Spleen (tissue), 13 donors: Measurements from ENCODE around the gene NR5A1. TPM values are rescaled to one million over a fixed set of nuclear protein-coding genes. Genes with fewer than 3 reads are reported as not detected.

ENCODE experiments used
- DNase-seq: peaks from one replicate; pipeline ENCODE4 v3.0.0-alpha.2; 2020
- H3K27ac ChIP-seq, 8 donors: fragments of 200-600 bp; sonication (generic) in 7 of 8; 1 replicate in 4 of 8; 2 replicates in 4 of 8; pipeline versions ENCODE4 v1.5.0 to v1.8.0; 2016 to 2021; ENCODE audit warnings: inconsistent platforms in 4 of 8, mild to moderate bottlenecking in 4 of 8, moderate library complexity in 1 of 8
- H3K27me3 ChIP-seq, 7 donors: fragments of 200-600 bp; sonication (generic) in 6 of 7; replicated peaks in 1 of 7; 1 replicate in 4 of 7; 2 replicates in 3 of 7; pipeline versions ENCODE4 v1.5.0 to v1.8.0; 2016 to 2021; ENCODE audit warnings: inconsistent platforms in 3 of 7, mild to moderate bottlenecking in 1 of 7
- H3K36me3 ChIP-seq, 6 donors: fragments of 200-600 bp; sonication (generic) in 5 of 6; 1 replicate in 4 of 6; 2 replicates in 2 of 6; pipeline versions ENCODE4 v1.5.0 to v1.8.0; 2016 to 2021; ENCODE audit warnings: inconsistent platforms in 2 of 6
- H3K4me1 ChIP-seq, 6 donors: fragments of 200-600 bp; sonication (generic) in 5 of 6; 1 replicate in 3 of 6; 2 replicates in 3 of 6; pipeline versions ENCODE4 v1.5.0 to v1.8.0; 2016 to 2021; ENCODE audit warnings: inconsistent platforms in 3 of 6
- H3K4me3 ChIP-seq, 8 donors: fragments of 200-600 bp; sonication (generic) in 7 of 8; 1 replicate in 4 of 8; 2 replicates in 4 of 8; pipeline versions ENCODE4 v1.5.0 to v1.8.0; 2016 to 2021; ENCODE audit warnings: inconsistent platforms in 4 of 8, mild to moderate bottlenecking in 4 of 8, moderate library complexity in 2 of 8
- H3K9me3 ChIP-seq, 8 donors: fragments of 200-600 bp; sonication (generic) in 7 of 8; 1 replicate in 4 of 8; 2 replicates in 4 of 8; pipeline versions ENCODE4 v1.5.0 to v1.8.0; 2016 to 2021; ENCODE audit warnings: inconsistent platforms in 4 of 8
- POLR2A ChIP-seq, 3 donors: fragments of 450-650 bp; IDR thresholded peaks; one replicate each; pipeline ENCODE4 v1.5.1; 2017; ENCODE audit warnings: antibody characterized with exemption in 3 of 3, mild to moderate bottlenecking in 1 of 3
- POLR2AphosphoS5 ChIP-seq, 3 donors: sonication (generic); formaldehyde crosslinking; IDR thresholded peaks; one replicate each; pipeline ENCODE4 v1.5.1; 2017; ENCODE audit warnings: antibody characterized with exemption in 3 of 3
- WGBS, 5 donors: extraction: QIAGEN DNeasy Blood & Tissue Kit in 3 of 5; methylation state at CpG; one replicate each; pipeline versions ENCODE4 v1.1.5 to v1.1.7; 2013 to 2018; 5-methylcytosine and 5-hydroxymethylcytosine counted together
- intact Hi-C: fragments of 100-400 bp; cut with DNase I; formaldehyde crosslinking; loops from one replicate; pipeline ENCODE4 v1.15.0; 2023; ENCODE audit warnings: low total_unique reads
- long read RNA-seq, 2 donors: transcript quantifications; one replicate each; lab custom pipeline, GENCODE V29; 2026
- polyA plus RNA-seq, 3 donors: library from polyadenylated mRNA; stranded (reverse); fragments of 200-250 nt; gene quantifications; one replicate each; pipeline ENCODE4 v1.2.1, GENCODE V29; 2013
- total RNA-seq, 7 donors: library from RNA; depleted of rRNA in 3 of 7; stranded (reverse); fragments of >200 nt in 3 of 7; fragmentation: NEBNext Ultra II Directional in 4 of 7; extraction: Animal tissue kit (Norgen Biotek cat#: 25700) in 4 of 7; gene quantifications; one replicate each; pipeline versions ENCODE4 v1.1.0 to v1.2.1, GENCODE V29; 2016 to 2021
- TF ChIP-seq, protein P1 (sequence below), 11 experiments: fragments of 200-600 bp in 7 of 11; fragments of 450-650 bp in 4 of 11; sonication (generic) in 4 of 11; IDR thresholded peaks in 8 of 11; conservative IDR thresholded peaks in 3 of 11; 1 replicate in 7 of 11; 2 replicates in 4 of 11; pipeline versions ENCODE4 v1.4.0 to v1.8.0; 2016 to 2021; ENCODE audit warnings: antibody characterized with exemption in 11 of 11, inconsistent platforms in 4 of 11, mild to moderate bottlenecking in 1 of 11
- donor health status: healthy with polysubstance abuse.
- donor health status: DM: no; HTN: no; CAD: no; lungs with moderate emphysema.
- donor health status: DM: no; HTN: no; CAD: no.
- donor health status: Bipolar disorder and iron deficiency.
- donor health status: healthy.
- donor health status: DM: no; HTN: no; CAD: no.
- donor health status: DM: yes; HTN: yes; CAD: no.

NR5A1 gene
- total RNA-seq (100 to 1,000 TPM; 127 to 378 (median 231) TPM), polyA plus RNA-seq (100 to 1,000 TPM in 1 of 3 donors, 10 to 100 TPM in 2; 46.5 to 182 (median 65.0) TPM)
- long read RNA-seq, donor 1, partial matches to known transcripts, result 11 of 33 reads
- long read RNA-seq, donor 1, other reads (novel, unspliced or antisense), result 19 of 33 reads
- long read RNA-seq, donor 2, partial matches to known transcripts, result 0 of 3 reads
- long read RNA-seq, donor 2, other reads (novel, unspliced or antisense), result 0 of 3 reads

DNA sequence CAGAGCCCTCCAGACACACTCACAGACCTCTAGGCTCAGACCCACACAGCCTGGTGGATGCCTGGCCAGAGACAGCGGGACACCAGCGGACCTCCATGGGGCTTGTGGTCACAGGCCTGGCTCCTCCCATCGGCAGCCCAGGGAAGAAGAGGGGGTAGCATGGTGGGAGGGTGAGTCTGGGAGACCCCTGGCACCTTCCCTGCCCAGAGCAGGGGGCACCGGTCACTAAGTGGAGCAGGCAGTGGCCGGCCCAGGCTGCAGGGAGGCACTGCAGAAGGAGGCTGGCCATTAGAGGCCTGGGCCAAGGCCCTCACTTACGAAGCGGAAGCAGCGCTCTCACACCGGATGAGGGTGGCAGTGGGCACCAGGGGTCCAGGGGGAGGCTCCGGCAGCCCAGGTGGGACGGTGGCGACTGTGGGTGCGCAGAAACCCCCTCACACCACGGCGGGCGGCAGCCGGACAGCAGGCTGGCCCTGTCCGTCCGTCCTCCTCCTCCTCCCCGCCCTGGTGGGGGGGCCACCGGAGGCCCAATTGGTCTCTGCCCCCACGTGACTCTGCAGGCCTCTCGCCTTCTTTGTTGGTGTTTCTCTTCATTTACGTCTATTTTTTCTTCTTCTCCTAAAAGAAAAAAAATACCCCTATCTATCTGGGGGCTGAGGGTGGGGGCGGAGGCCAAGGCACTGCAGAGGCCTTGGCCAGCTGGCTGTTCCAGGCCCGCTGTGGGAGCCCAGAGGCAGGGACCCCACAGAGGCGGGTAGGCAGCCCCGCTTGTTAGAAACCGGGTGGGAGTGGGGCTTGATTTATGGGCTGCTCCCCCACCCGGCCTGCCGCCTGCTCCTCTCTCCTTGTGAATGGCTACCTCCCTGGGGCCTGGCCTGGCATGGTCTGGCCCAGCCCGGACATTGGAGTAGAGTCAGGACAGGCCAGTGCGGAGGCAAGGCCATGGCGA lies at the start of gene NR5A1:
TSS of gene NR5A1 (minus strand) at position 469 of the 949 bp plus-strand sequence. CDS start 4,004 bp downstream, outside the sequence.
- Histone ChIP-seq H3K4me1 (peaks cover 5 to 47% (median 25%) of the 10 kb centered on the region in 6 donors), H3K27ac (peak within 1 kb of the TSS; percentile 41 to 87 (median 80)), H3K9me3 (no peaks in the 10 kb centered on the region), H3K36me3 (peaks cover 0 to 10% (median 0%) of the 10 kb centered on the region in 6 donors), H3K4me3 (peak within 1 kb of the TSS; percentile 25 to 76 (median 46)), H3K27me3 (peaks cover 0 to 59% (median 33%) of the 10 kb centered on the region in 7 donors)
- WGBS, 5 donors, result 63 to 90% (median 76%) methylated on average over 30 to 34 of the region's 34 CpGs
- intact Hi-C loops, result no loop called here
- TF ChIP-seq POLR2AphosphoS5 (IDR thresholded peaks at IDR 0.05) (peak; percentile 57 to 90 (median 87)), POLR2A (IDR thresholded peaks at IDR 0.05) (peak in 1 of 3 donors; percentile 15)
- TF ChIP-seq, protein P1, sequence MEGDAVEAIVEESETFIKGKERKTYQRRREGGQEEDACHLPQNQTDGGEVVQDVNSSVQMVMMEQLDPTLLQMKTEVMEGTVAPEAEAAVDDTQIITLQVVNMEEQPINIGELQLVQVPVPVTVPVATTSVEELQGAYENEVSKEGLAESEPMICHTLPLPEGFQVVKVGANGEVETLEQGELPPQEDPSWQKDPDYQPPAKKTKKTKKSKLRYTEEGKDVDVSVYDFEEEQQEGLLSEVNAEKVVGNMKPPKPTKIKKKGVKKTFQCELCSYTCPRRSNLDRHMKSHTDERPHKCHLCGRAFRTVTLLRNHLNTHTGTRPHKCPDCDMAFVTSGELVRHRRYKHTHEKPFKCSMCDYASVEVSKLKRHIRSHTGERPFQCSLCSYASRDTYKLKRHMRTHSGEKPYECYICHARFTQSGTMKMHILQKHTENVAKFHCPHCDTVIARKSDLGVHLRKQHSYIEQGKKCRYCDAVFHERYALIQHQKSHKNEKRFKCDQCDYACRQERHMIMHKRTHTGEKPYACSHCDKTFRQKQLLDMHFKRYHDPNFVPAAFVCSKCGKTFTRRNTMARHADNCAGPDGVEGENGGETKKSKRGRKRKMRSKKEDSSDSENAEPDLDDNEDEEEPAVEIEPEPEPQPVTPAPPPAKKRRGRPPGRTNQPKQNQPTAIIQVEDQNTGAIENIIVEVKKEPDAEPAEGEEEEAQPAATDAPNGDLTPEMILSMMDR (IDR thresholded peaks at IDR 0.05 in 8 of 11, conservative IDR thresholded peaks at IDR 0.05 in 3 of 11), result no peak
- DNase-seq, result no peak

DNA sequence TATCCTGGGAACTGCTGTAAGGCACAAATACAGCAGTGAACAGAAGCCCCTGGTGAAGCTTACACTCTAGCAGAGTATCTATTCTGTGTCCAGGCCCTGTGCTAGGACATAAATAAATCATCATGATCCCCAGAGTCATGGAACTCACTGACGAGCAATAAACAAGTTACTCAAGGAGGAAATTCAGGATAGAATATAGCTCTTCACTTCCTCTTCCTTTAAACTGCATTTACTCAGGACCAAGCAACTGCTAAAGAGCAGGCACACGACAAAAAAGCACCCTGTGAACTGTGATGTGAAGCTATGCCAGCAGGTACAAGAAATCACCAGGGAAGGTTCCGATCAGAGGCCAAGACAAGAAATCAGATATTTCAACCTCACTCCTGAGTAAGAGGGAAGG lies 47.8 kb upstream of the NR5A1 start:
- Histone ChIP-seq H3K9me3 (no peaks in the 10 kb centered on the region), H3K4me3 (no peak overlapping the region), H3K4me1 (no peaks in the 10 kb centered on the region), H3K27ac (no peak overlapping the region), H3K36me3 (no peaks in the 10 kb centered on the region), H3K27me3 (no peaks in the 10 kb centered on the region)
- intact Hi-C loops, result no loop called here
- TF ChIP-seq POLR2AphosphoS5 (IDR thresholded peaks at IDR 0.05) (no peak), POLR2A (IDR thresholded peaks at IDR 0.05) (no peak)
- TF ChIP-seq, protein P1 (IDR thresholded peaks at IDR 0.05 in 8 of 11, conservative IDR thresholded peaks at IDR 0.05 in 3 of 11), result no peak
- DNase-seq, result no peak
- WGBS, 5 donors, result 45 to 71% (median 60%) methylated on average over 3 of the region's 3 CpGs

DNA sequence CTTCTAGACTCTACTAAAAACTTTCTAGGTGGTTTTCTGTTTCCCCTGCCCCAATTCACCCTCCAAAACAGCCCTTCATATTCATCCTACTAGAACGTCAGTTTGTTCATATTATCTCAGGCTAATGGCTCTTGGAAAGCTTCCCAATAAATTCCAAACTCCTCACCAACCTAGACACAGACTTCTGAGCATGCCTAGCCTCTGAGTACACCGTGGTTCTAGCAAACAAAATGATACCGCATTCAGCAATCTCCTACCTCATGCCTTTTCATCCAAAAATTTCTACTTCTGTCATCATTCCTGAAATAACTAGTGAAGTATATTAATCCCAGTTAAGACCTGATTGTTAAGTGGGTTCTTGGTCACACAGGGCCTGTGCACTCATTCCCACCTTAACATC lies 46.5 kb upstream of the NR5A1 start:
- WGBS, 5 donors, result 74 to 90% (median 85%) methylated on average over 3 of the region's 3 CpGs

More for the DNA sequence above, 46.5 kb upstream of the NR5A1 start:
- TF ChIP-seq POLR2AphosphoS5 (IDR thresholded peaks at IDR 0.05) (no peak), POLR2A (IDR thresholded peaks at IDR 0.05) (no peak)
- TF ChIP-seq, protein P1 (IDR thresholded peaks at IDR 0.05 in 8 of 11, conservative IDR thresholded peaks at IDR 0.05 in 3 of 11), result no peak
- H3K27ac ChIP-seq, result no peak overlapping the region
- intact Hi-C loops, result no loop called here
- DNase-seq, result no peak
- no peaks in the 10 kb centered on the region for H3K9me3 ChIP-seq
- H3K27me3 ChIP-seq, result no peaks in the 10 kb centered on the region
- H3K4me1 ChIP-seq, result no peaks in the 10 kb centered on the region
- no peak overlapping the region for H3K4me3 ChIP-seq
- no peaks in the 10 kb centered on the region for H3K36me3 ChIP-seq
